SU-DHL-6 (cell line): ENCODE results near the gene FAM174A.

Experiments
- H2AFZ ChIP-seq: fragments of 200-600 bp; sonication (generic); 2 replicates; pipeline ENCODE4 v1.6.1; 2014; ENCODE audit warnings: low read depth, mild to moderate bottlenecking, moderate library complexity, mixed read lengths, antibody characterized with exemption, low read length; ENCODE audit not compliant: severe bottlenecking
- H3F3A ChIP-seq: fragments of 200-600 bp; shearing (Covaris generic); 2 replicates; pipeline ENCODE4 v1.6.0; 2016; ENCODE audit warnings: antibody characterized with exemption, mild to moderate bottlenecking; ENCODE audit not compliant: insufficient read depth
- H3K27ac ChIP-seq: fragments of 200-600 bp; sonication (generic); 2 replicates; pipeline ENCODE4 v1.5.1; 2016; ENCODE audit warnings: low read depth, mild to moderate bottlenecking, low read length, moderate library complexity, mixed read lengths
- H3K27me3 ChIP-seq: fragments of 200-600 bp; sonication (generic), shearing (Covaris generic); 2 replicates; pipeline ENCODE4 v1.6.0; 2014; ENCODE audit warnings: mild to moderate bottlenecking, low read length
- H3K36me3 ChIP-seq: fragments of 200-600 bp; sonication (generic); 2 replicates; pipeline ENCODE4 v1.6.1; 2014; ENCODE audit warnings: mild to moderate bottlenecking, low read length, mixed read lengths
- H3K4me2 ChIP-seq: fragments of 300-600, 200-600 bp; shearing (Covaris generic), sonication (generic); 2 replicates; pipeline ENCODE4 v1.6.0; 2014; ENCODE audit warnings: low read length, low read depth, mild to moderate bottlenecking; ENCODE audit not compliant: poor library complexity, severe bottlenecking
- H3K4me3 ChIP-seq: fragments of 200-600 bp; sonication (generic); 2 replicates; pipeline ENCODE4 v1.5.1; 2014; ENCODE audit warnings: antibody characterized with exemption, low read length, mild to moderate bottlenecking, mixed read lengths; ENCODE audit not compliant: insufficient read depth, poor library complexity, severe bottlenecking
- H3K79me2 ChIP-seq: fragments of 200-600 bp; sonication (generic); 2 replicates; pipeline ENCODE4 v1.6.1; 2014; ENCODE audit warnings: mild to moderate bottlenecking, low read length, moderate library complexity; ENCODE audit not compliant: insufficient read depth
- H3K9ac ChIP-seq: fragments of 200-600 bp; sonication (generic); 2 replicates; pipeline ENCODE4 v1.7.0; 2014; ENCODE audit warnings: mild to moderate bottlenecking, low read length
- H3K9me2 ChIP-seq: fragments of 200-600 bp; sonication (generic); replicated peaks from 2 replicates; pipeline ENCODE4 v1.6.1; 2014; ENCODE audit warnings: low read length; ENCODE audit not compliant: insufficient read depth
- H3K9me3 ChIP-seq: fragments of 200-600 bp; sonication (generic); 2 replicates; pipeline ENCODE4 v1.6.1; 2014; ENCODE audit warnings: low read length, mixed read lengths; ENCODE audit not compliant: insufficient read depth
- H4K20me1 ChIP-seq: fragments of 200-600 bp; sonication (generic); 2 replicates; pipeline ENCODE4 v1.6.1; 2014; ENCODE audit warnings: low read depth, mild to moderate bottlenecking, antibody characterized with exemption, low read length, moderate library complexity, mixed read lengths
- CTCF ChIP-seq: fragments of 200-600 bp; sonication (generic); IDR thresholded peaks from one replicate; pipeline ENCODE4 v1.5.1; 2017; ENCODE audit warnings: antibody characterized with exemption, mild to moderate bottlenecking, low read length, moderate library complexity; ENCODE audit not compliant: insufficient read depth, poor library complexity, severe bottlenecking
- EZH2phosphoT487 ChIP-seq: fragments of 200-600 bp; sonication (generic), shearing (Covaris generic); conservative IDR thresholded peaks from 2 replicates; pipeline ENCODE4 v1.6.1; 2018; ENCODE audit warnings: mild to moderate bottlenecking, antibody characterized with exemption, low read length, moderate library complexity, mixed read lengths

FAM174A gene

GRCh38 chr5:100553209-100553608 is 18.0 kb downstream of the FAM174A start:
- no peaks in the 10 kb centered on the region for H3K79me2 ChIP-seq
- no peak overlapping the region for H2AFZ ChIP-seq
- no peaks in the 10 kb centered on the region for H3K9me2 ChIP-seq
- TF ChIP-seq CTCF, result no peak
- TF ChIP-seq EZH2phosphoT487, result no peak
- H4K20me1 ChIP-seq, result no peaks in the 10 kb centered on the region
- 0 out of 2 replicates have a peak, but pooled peaks cover 3% of the 10 kb centered on the region for H3F3A ChIP-seq
- no peak overlapping the region for H3K4me3 ChIP-seq
- no peaks in the 10 kb centered on the region for H3K36me3 ChIP-seq
- no peaks in the 10 kb centered on the region for H3K27me3 ChIP-seq
- H3K4me2 ChIP-seq, result no peak overlapping the region
- H3K9me3 ChIP-seq, result no peaks in the 10 kb centered on the region
- H3K9ac ChIP-seq, result no peak overlapping the region
- no peak overlapping the region for H3K27ac ChIP-seq

- Histone ChIP-seq H3K27ac (no peak overlapping the region), H3K4me3 (no peak overlapping the region), H2AFZ (no peak overlapping the region), H3K36me3 (no peaks in the 10 kb centered on the region), H3F3A (no peaks in the 10 kb centered on the region), H3K9ac (no peak overlapping the region), H3K9me2 (no peaks in the 10 kb centered on the region), H3K27me3 (no peaks in the 10 kb centered on the region), H3K79me2 (no peaks in the 10 kb centered on the region), H3K4me2 (no peak overlapping the region), H4K20me1 (no peaks in the 10 kb centered on the region), H3K9me3 (no peaks in the 10 kb centered on the region)
- no peak for TF ChIP-seq EZH2phosphoT487
- no peak for TF ChIP-seq CTCF
Measured at GRCh38 chr5:100560860-100561259, 25.7 kb downstream of the FAM174A start.

GRCh38 chr5:100562821-100563220 is 27.6 kb downstream of the FAM174A start:
- H3K4me3 ChIP-seq, result no peak overlapping the region
- no peaks in the 10 kb centered on the region for H3K9me2 ChIP-seq
- no peaks in the 10 kb centered on the region for H4K20me1 ChIP-seq
- H2AFZ ChIP-seq, result no peak overlapping the region
- H3K27ac ChIP-seq, result no peak overlapping the region
- no peaks in the 10 kb centered on the region for H3K9me3 ChIP-seq
- no peaks in the 10 kb centered on the region for H3K27me3 ChIP-seq
- no peak overlapping the region for H3K9ac ChIP-seq
- no peak overlapping the region for H3K4me2 ChIP-seq
- no peaks in the 10 kb centered on the region for H3K36me3 ChIP-seq
- TF ChIP-seq CTCF (no peak), EZH2phosphoT487 (no peak)
- no peaks in the 10 kb centered on the region for H3F3A ChIP-seq
- no peaks in the 10 kb centered on the region for H3K79me2 ChIP-seq
